H1 (cell line): ENCODE data around the gene LGALS3. TPM values are rescaled to one million over a fixed set of nuclear protein-coding genes. Genes with fewer than 3 reads are reported as not detected.

Source experiments
- CTCF ChIA-PET: fragments of 300-600 bp; sonication (Branson Sonifier 250); formaldehyde crosslinking; loops from one replicate; lab custom pipeline; 2021; ENCODE audit not compliant: partially characterized antibody; lab: Charles Lee
- POLR2A ChIA-PET: fragments of 300-600 bp; sonication (Branson Sonifier 250); formaldehyde crosslinking; loops from one replicate; lab custom pipeline; 2021; ENCODE audit warnings: inconsistent platforms; ENCODE audit not compliant: partially characterized antibody; lab: Charles Lee
- DNase-seq, 2 experiments: peaks; one replicate each; pipeline versions ENCODE4 v3.0.0 to v3.0.0-alpha.2; 2010 to 2022; ENCODE audit warnings: low spot score in 2 of 2, low read depth in 1 of 2, mixed read lengths in 1 of 2
- FAIRE-seq: peaks from 2 replicates; lab custom pipeline; 2011; peaks lifted over from hg19 to GRCh38; lab: Jason Lieb, UNC
- H2AFZ ChIP-seq: 2 replicates; pipeline ENCODE4 v1.8.1; 2012; ENCODE audit warnings: low read length, inconsistent platforms
- H2AK5ac ChIP-seq: 2 replicates; pipeline ENCODE4 v1.6.1; 2013; ENCODE audit warnings: low read depth, low read length
- H2BK120ac ChIP-seq: replicated peaks from 2 replicates; pipeline ENCODE3; 2013; ENCODE audit warnings: low read depth, low read length, inconsistent platforms
- H2BK12ac ChIP-seq: 2 replicates; pipeline ENCODE4 v1.6.1; 2013; ENCODE audit warnings: low read depth, low read length
- H2BK15ac ChIP-seq: 2 replicates; pipeline ENCODE4 v1.6.1; 2013; ENCODE audit warnings: low read length
- H2BK20ac ChIP-seq: 2 replicates; pipeline ENCODE4 v1.6.1; 2013; ENCODE audit warnings: low read length
- H2BK5ac ChIP-seq: 2 replicates; pipeline ENCODE4 v1.6.1; 2013; ENCODE audit warnings: low read depth, low read length
- H3K14ac ChIP-seq: 2 replicates; pipeline ENCODE4 v1.6.1; 2013; ENCODE audit warnings: inconsistent platforms; ENCODE audit not compliant: insufficient read length
- H3K18ac ChIP-seq: 2 replicates; pipeline ENCODE4 v1.6.1; 2013; ENCODE audit warnings: low read length; ENCODE audit errors: extremely low read depth
- H3K23ac ChIP-seq: 2 replicates; pipeline ENCODE4 v1.6.1; 2013; ENCODE audit warnings: inconsistent platforms; ENCODE audit not compliant: insufficient read length
- H3K23me2 ChIP-seq: 2 replicates; pipeline ENCODE4 v1.6.1; 2013; ENCODE audit warnings: low read depth, low read length
- H3K27ac ChIP-seq: 2 replicates; pipeline ENCODE4 v1.6.1; 2011; ENCODE audit warnings: low read depth, low read length, inconsistent platforms
- H3K27me3 ChIP-seq, 4 experiments: replicated peaks in 1 of 4; 1 replicate in 1 of 4; 2 replicates in 3 of 4; pipeline versions ENCODE4 v1.6.1 to v1.8.1; 2011 to 2013; ENCODE audit warnings: low read length in 3 of 4, mild to moderate bottlenecking in 3 of 4, inconsistent platforms in 2 of 4, mixed read lengths in 2 of 4, moderate library complexity in 1 of 4; ENCODE audit not compliant: control insufficient read depth in 3 of 4, insufficient read depth in 3 of 4; ENCODE audit errors: extremely low read depth in 1 of 4
- H3K36me3 ChIP-seq, 4 experiments: 2 replicates each; pipeline versions ENCODE4 v1.6.1 to v1.8.1; 2011 to 2013; ENCODE audit warnings: mild to moderate bottlenecking in 4 of 4, low read length in 3 of 4, moderate library complexity in 2 of 4, control low read depth in 1 of 4, inconsistent platforms in 1 of 4; ENCODE audit not compliant: insufficient read depth in 4 of 4, control insufficient read depth in 2 of 4
- H3K4ac ChIP-seq: replicated peaks from 2 replicates; pipeline ENCODE3; 2013; ENCODE audit warnings: low read length, low read depth, mixed read lengths, inconsistent platforms; ENCODE audit not compliant: insufficient read length
- H3K4me1 ChIP-seq, 4 experiments: replicated peaks in 1 of 4; 1 replicate in 1 of 4; 2 replicates in 3 of 4; pipeline versions ENCODE4 v1.6.1 to v1.8.1; 2011 to 2013; ENCODE audit warnings: low read length in 3 of 4, inconsistent platforms in 2 of 4, mixed read lengths in 1 of 4; ENCODE audit not compliant: insufficient read depth in 4 of 4, control insufficient read depth in 3 of 4
- H3K4me2 ChIP-seq, 2 experiments: 2 replicates each; pipeline versions ENCODE4 v1.6.1 to v1.8.1; 2011 to 2013; ENCODE audit warnings: low read depth in 2 of 2, low read length in 2 of 2, control low read depth in 1 of 2, inconsistent platforms in 1 of 2, mild to moderate bottlenecking in 1 of 2; ENCODE audit not compliant: insufficient read depth in 1 of 2
- H3K4me3 ChIP-seq, 4 experiments: fragments of 200-600, 300-600 bp in 1 of 4; sonication (generic), shearing (Covaris generic), sonication (Bioruptor Twin) in 1 of 4; 2 replicates each; pipeline versions ENCODE4 v1.5.1 to v1.8.1; 2011 to 2016; ENCODE audit warnings: low read length in 4 of 4, low read depth in 3 of 4, control low read depth in 2 of 4, inconsistent platforms in 2 of 4, mild to moderate bottlenecking in 2 of 4, mixed read lengths in 1 of 4, moderate library complexity in 1 of 4; ENCODE audit not compliant: insufficient read depth in 2 of 4; ENCODE audit errors: extremely low read depth in 1 of 4
- H3K56ac ChIP-seq: replicated peaks from 2 replicates; pipeline ENCODE3; 2013; ENCODE audit warnings: low read depth, mild to moderate bottlenecking, mixed read lengths, low read length, inconsistent platforms; ENCODE audit not compliant: insufficient read length
- H3K79me1 ChIP-seq: 2 replicates; pipeline ENCODE4 v1.6.1; 2013; ENCODE audit warnings: low read depth, low read length, control low read depth
- H3K79me2 ChIP-seq, 2 experiments: 2 replicates each; pipeline versions ENCODE4 v1.6.1 to v1.8.1; 2012 to 2013; ENCODE audit warnings: low read length in 2 of 2, mild to moderate bottlenecking in 2 of 2, inconsistent platforms in 1 of 2; ENCODE audit not compliant: insufficient read depth in 2 of 2, control insufficient read depth in 1 of 2
- H3K9ac ChIP-seq, 4 experiments: replicated peaks in 1 of 4; 1 replicate in 1 of 4; 2 replicates in 3 of 4; pipeline versions ENCODE4 v1.6.1 to v1.8.1; 2011 to 2013; ENCODE audit warnings: low read depth in 3 of 4, low read length in 3 of 4, control low read depth in 2 of 4, mild to moderate bottlenecking in 2 of 4, moderate library complexity in 2 of 4, inconsistent platforms in 1 of 4; ENCODE audit errors: extremely low read depth in 1 of 4
- H3K9me3 ChIP-seq, 2 experiments: 2 replicates each; pipeline versions ENCODE4 v1.6.1 to v1.8.1; 2012 to 2013; ENCODE audit warnings: mild to moderate bottlenecking in 2 of 2, moderate library complexity in 2 of 2, control low read depth in 1 of 2, inconsistent platforms in 1 of 2, low read depth in 1 of 2, low read length in 1 of 2, mixed read lengths in 1 of 2; ENCODE audit not compliant: insufficient read depth in 2 of 2
- H4K20me1 ChIP-seq, 2 experiments: replicated peaks in 1 of 2; 2 replicates each; pipeline versions ENCODE3 to v1.8.1; 2011 to 2013; ENCODE audit warnings: inconsistent platforms in 2 of 2, low read length in 2 of 2, mild to moderate bottlenecking in 1 of 2; ENCODE audit not compliant: insufficient read depth in 2 of 2, control insufficient read depth in 1 of 2
- H4K5ac ChIP-seq: 2 replicates; pipeline ENCODE4 v1.6.1; 2013; ENCODE audit warnings: low read length, low read depth, mixed read lengths, inconsistent platforms; ENCODE audit not compliant: insufficient read length
- H4K8ac ChIP-seq: 2 replicates; pipeline ENCODE4 v1.8.0; 2013; ENCODE audit warnings: mild to moderate bottlenecking, moderate library complexity, low read length, inconsistent platforms; ENCODE audit not compliant: insufficient read depth; ENCODE audit errors: extremely low read depth
- H4K91ac ChIP-seq: replicated peaks from 2 replicates; pipeline ENCODE3; 2013; ENCODE audit warnings: low read length, mixed read lengths, inconsistent platforms; ENCODE audit not compliant: insufficient read length
- ASH2L ChIP-seq: fragments of 200-600, 300-600 bp; sonication (generic); IDR thresholded peaks from one replicate; pipeline ENCODE4 v1.7.1; 2017; ENCODE audit warnings: low read length
- BRCA1 ChIP-seq: IDR thresholded peaks from 2 replicates; pipeline ENCODE4 v1.6.1; 2012; ENCODE audit warnings: low read depth, low read length, improper control_type of control experiment
- EP300 ChIP-seq, 2 experiments: IDR thresholded peaks; 1 replicate in 1 of 2; 2 replicates in 1 of 2; pipeline ENCODE4 v1.6.1; 2011 to 2012; ENCODE audit warnings: low read depth in 2 of 2, low read length in 2 of 2, mild to moderate bottlenecking in 2 of 2, borderline replicate concordance in 1 of 2, inconsistent platforms in 1 of 2, moderate library complexity in 1 of 2
- MAFK ChIP-seq: IDR thresholded peaks from 2 replicates; pipeline ENCODE4 v1.6.1; 2012; ENCODE audit warnings: low read depth, mild to moderate bottlenecking, improper control_type of control experiment, low read length
- NRF1 ChIP-seq: IDR thresholded peaks from 2 replicates; pipeline ENCODE4 v1.6.1; 2011; ENCODE audit warnings: mild to moderate bottlenecking, low read depth, low read length, improper control_type of control experiment
- POLR2AphosphoS5 ChIP-seq: IDR thresholded peaks from 2 replicates; pipeline ENCODE4 v1.6.1; 2011; ENCODE audit warnings: low read depth, low read length
- RBBP5 ChIP-seq: IDR thresholded peaks from 2 replicates; pipeline ENCODE4 v1.7.1; 2012; ENCODE audit warnings: low read depth, mild to moderate bottlenecking, inconsistent platforms, low read length, moderate library complexity, borderline replicate concordance
- SIRT6 ChIP-seq: IDR thresholded peaks from one replicate; pipeline ENCODE4 v1.7.1; 2012; ENCODE audit warnings: low read length, inconsistent platforms
- TAF7 ChIP-seq: optimal IDR thresholded peaks from 2 replicates; pipeline ENCODE3; 2011; ENCODE audit warnings: low read depth, mild to moderate bottlenecking, inconsistent platforms, low read length, moderate library complexity, borderline replicate concordance
- TBP ChIP-seq: IDR thresholded peaks from 2 replicates; pipeline ENCODE4 v1.6.1; 2011; ENCODE audit warnings: low read depth, low read length, improper control_type of control experiment
- TCF12 ChIP-seq: IDR thresholded peaks from 2 replicates; pipeline ENCODE4 v1.6.1; 2011; ENCODE audit warnings: low read depth, mild to moderate bottlenecking, low read length
- TEAD4 ChIP-seq: IDR thresholded peaks from 2 replicates; pipeline ENCODE4 v1.6.1; 2012; ENCODE audit warnings: low read depth, low read length, inconsistent platforms, mixed read lengths
- WGBS, 2 experiments: shearing (Covaris generic) in 1 of 2; methylation state at CpG; one replicate each; pipeline versions ENCODE4 v1.1.6 to v1.1.7; 2013 to 2015; ENCODE audit warnings: low lambda C conversion rate in 2 of 2, mixed read lengths in 2 of 2, inconsistent platforms in 1 of 2, low coverage in 1 of 2, missing lambda C conversion rate in 1 of 2; ENCODE audit not compliant: insufficient replicate concordance in 2 of 2, insufficient coverage in 1 of 2, insufficient read length in 1 of 2; ENCODE audit errors: extremely low coverage in 1 of 2, missing lambda C conversion rate in 1 of 2; 5-methylcytosine and 5-hydroxymethylcytosine counted together
- polyA plus RNA-seq, 7 experiments: library from polyadenylated mRNA; depleted of rRNA in 3 of 7; stranded (reverse) in 5 of 7; unstranded in 2 of 7; fragments of >200 nt in 5 of 7; fragments of 200-250 nt in 2 of 7; gene quantifications; 1 replicate in 5 of 7; 2 replicates in 1 of 7; 4 replicates in 1 of 7; pipeline versions ENCODE4 v1.2.1 to v1.2.3, GENCODE V29; 2011 to 2013; ENCODE audit warnings: missing spikeins in 2 of 7, mixed read lengths in 2 of 7
- total RNA-seq: library from RNA; stranded (reverse); fragmentation: NEBNext Ultra II Directional; extraction: Animal tissue kit (Norgen Biotek cat#: 25700); gene quantifications from 2 replicates; pipeline ENCODE4 v1.2.1, GENCODE V29; 2021

LGALS3 gene
- total and polyA plus RNA-seq, 2 of the 8 experiments (the other 6 are each of a cell fraction or from before 2014, with no cell fraction given), result 9.7 to 14.5 TPM

DNA sequence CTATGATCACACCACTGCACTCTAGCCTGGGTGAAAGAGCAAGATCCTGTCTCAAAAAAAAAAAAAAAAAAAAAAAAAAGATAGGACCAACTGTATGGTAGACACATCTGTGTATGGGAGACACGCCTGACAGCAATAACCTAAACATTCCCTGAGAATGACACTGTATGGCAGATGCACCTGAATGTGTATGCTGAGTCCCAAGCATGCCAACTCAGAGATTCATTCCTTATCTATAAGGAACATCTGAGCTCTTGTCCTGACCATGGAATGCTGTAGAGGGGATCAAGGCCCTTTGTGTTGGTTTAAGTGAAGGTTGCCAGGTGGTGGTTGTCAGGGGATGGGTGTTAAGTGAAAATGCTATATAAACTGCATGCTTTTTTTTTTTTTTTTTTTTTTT lies 19.2 kb upstream of the LGALS3 start:
- FAIRE-seq (no peak), DNase-seq (no peak)
- WGBS, 2 experiments, result 90% methylated on average over 1 of the region's 1 CpG; no CpG with 5 or more reads in 1 of the 2 experiments
- H2BK15ac ChIP-seq, result no peak overlapping the region
- H4K20me1 ChIP-seq, result no peaks in the 10 kb centered on the region
- H2BK20ac ChIP-seq, result no peak overlapping the region
- H3K4me1 ChIP-seq, result peaks cover 0 to 10% (median 7%) of the 10 kb centered on the region in 4 experiments; a peak in 5 of 7 replicates
- H3K23me2 ChIP-seq, result no peaks in the 10 kb centered on the region
- no peak overlapping the region for H3K4me3 ChIP-seq
- CTCF ChIA-PET, result interaction anchor here (0.8 to 1.2 kb wide), 2 partner anchors 8 to 14 kb away, joined by 3 read pairs; no protein-coding TSS in a partner anchor
- no peak overlapping the region for H3K23ac ChIP-seq
- H3K4me2 ChIP-seq, result no peak overlapping the region
- no peak overlapping the region for H3K56ac ChIP-seq
- H2BK5ac ChIP-seq, result no peak overlapping the region
- H3K27ac ChIP-seq, result no peak overlapping the region
- H2AFZ ChIP-seq, result no peak overlapping the region
- POLR2A ChIA-PET, result interaction anchor here (1.0 to 1.2 kb wide), 2 partner anchors 13 to 59 kb away, joined by 3 to 4 read pairs; partner anchors contain the start of gene MAPK1IP1L
- no peak for TF ChIP-seq TBP
- TF ChIP-seq TAF7, result no peak
- no peak for TF ChIP-seq RBBP5
- TF ChIP-seq SIRT6, result no peak
- TF ChIP-seq TCF12, result no peak
- TF ChIP-seq MAFK, result no peak
- TF ChIP-seq BRCA1, result no peak
- no peak for TF ChIP-seq POLR2AphosphoS5
- no peak for TF ChIP-seq TEAD4
- TF ChIP-seq EP300 (IDR thresholded peaks at IDR 0.05; ENCODE audit: borderline replicate concordance in 1 of 2, low read depth in 2 of 2, low read length in 2 of 2), result no peak
- no peak for TF ChIP-seq NRF1
- TF ChIP-seq ASH2L, result no peak
- no peak overlapping the region for H3K9ac ChIP-seq
- no peaks in the 10 kb centered on the region for H3K79me1 ChIP-seq
- no peak overlapping the region for H2AK5ac ChIP-seq
- no peaks in the 10 kb centered on the region for H3K79me2 ChIP-seq
- H2BK120ac ChIP-seq, result no peak overlapping the region
- H3K36me3 ChIP-seq, result no peaks in the 10 kb centered on the region
- no peak overlapping the region for H4K8ac ChIP-seq
- no peaks in the 10 kb centered on the region for H3K9me3 ChIP-seq
- no peak overlapping the region for H4K91ac ChIP-seq
- H4K5ac ChIP-seq, result no peak overlapping the region
- H3K4ac ChIP-seq, result no peak overlapping the region
- H2BK12ac ChIP-seq, result no peak overlapping the region
- H3K27me3 ChIP-seq, result no peaks in the 10 kb centered on the region
- no peak overlapping the region for H3K14ac ChIP-seq
- no peak overlapping the region for H3K18ac ChIP-seq
